H9 (cell line): ENCODE measurements around the gene EGFL8. TPM values are rescaled to one million over a fixed set of nuclear protein-coding genes. Genes with fewer than 3 reads are reported as not detected.
"Not testable (repeated sequence)": the region's sequence is repeated elsewhere in the genome, so short reads cannot be mapped to it uniquely, and the experiment has no call there.

Experiments used
- DNase-seq: peaks from one replicate; pipeline ENCODE4 v3.0.0-alpha.2; 2017
- H2AFZ ChIP-seq: one replicate; pipeline ENCODE4 v1.6.1; 2013; ENCODE audit warnings: mild to moderate bottlenecking, low read length, control low read depth, moderate library complexity
- H2AK5ac ChIP-seq: 2 replicates; pipeline ENCODE4 v1.6.1; 2013; ENCODE audit warnings: low read length, control low read depth, mixed read lengths; ENCODE audit not compliant: insufficient read length
- H2BK120ac ChIP-seq: one replicate; pipeline ENCODE4 v1.6.1; 2013; ENCODE audit warnings: low read depth, mild to moderate bottlenecking, low read length, control low read depth, inconsistent platforms; ENCODE audit not compliant: poor library complexity, severe bottlenecking
- H2BK12ac ChIP-seq: 2 replicates; pipeline ENCODE4 v1.6.1; 2013; ENCODE audit warnings: low read length, control low read depth, mixed read lengths, low read depth; ENCODE audit not compliant: insufficient read length
- H2BK15ac ChIP-seq: 2 replicates; pipeline ENCODE4 v1.6.1; 2013; ENCODE audit warnings: low read depth, low read length, control low read depth
- H2BK20ac ChIP-seq: one replicate; pipeline ENCODE4 v1.6.1; 2013; ENCODE audit warnings: low read depth, mild to moderate bottlenecking, low read length, control low read depth, inconsistent platforms; ENCODE audit not compliant: poor library complexity, severe bottlenecking
- H2BK5ac ChIP-seq: 2 replicates; pipeline ENCODE4 v1.6.1; 2013; ENCODE audit warnings: low read length, control low read depth, mixed read lengths; ENCODE audit not compliant: insufficient read length
- H3K14ac ChIP-seq: 2 replicates; pipeline ENCODE4 v1.6.1; 2013; ENCODE audit warnings: low read length, control low read depth; ENCODE audit not compliant: insufficient read depth
- H3K18ac ChIP-seq: 2 replicates; pipeline ENCODE4 v1.6.1; 2013; ENCODE audit warnings: low read depth, mild to moderate bottlenecking, mixed read lengths, low read length, control low read depth; ENCODE audit not compliant: insufficient read length
- H3K23ac ChIP-seq: 2 replicates; pipeline ENCODE4 v1.6.1; 2013; ENCODE audit warnings: low read length, control low read depth, mixed read lengths, low read depth; ENCODE audit not compliant: insufficient read length
- H3K23me2 ChIP-seq: 2 replicates; pipeline ENCODE4 v1.6.1; 2013; ENCODE audit warnings: low read depth, mild to moderate bottlenecking, mixed read lengths, low read length, control low read depth; ENCODE audit not compliant: insufficient read length, poor library complexity, severe bottlenecking
- H3K27ac ChIP-seq: 2 replicates; pipeline ENCODE4 v1.5.1; 2013; ENCODE audit warnings: low read length, control low read depth, mixed read lengths, low read depth; ENCODE audit not compliant: insufficient read length
- H3K27me3 ChIP-seq: 2 replicates; pipeline ENCODE4 v1.6.1; 2013; ENCODE audit warnings: low read length, control low read depth, inconsistent platforms; ENCODE audit not compliant: insufficient read depth
- H3K4ac ChIP-seq: 2 replicates; pipeline ENCODE4 v1.6.1; 2013; ENCODE audit warnings: low read depth, mild to moderate bottlenecking, control low read depth, inconsistent platforms, low read length, moderate library complexity
- H3K4me1 ChIP-seq: 2 replicates; pipeline ENCODE4 v1.6.1; 2013; ENCODE audit warnings: low read length, control low read depth, inconsistent platforms; ENCODE audit not compliant: insufficient read depth
- H3K4me2 ChIP-seq: 2 replicates; pipeline ENCODE4 v1.6.1; 2013; ENCODE audit warnings: low read length, control low read depth, mixed read lengths; ENCODE audit not compliant: insufficient read length, insufficient read depth
- H3K56ac ChIP-seq: 2 replicates; pipeline ENCODE4 v1.6.1; 2013; ENCODE audit warnings: low read depth, mild to moderate bottlenecking, mixed read lengths, low read length, control low read depth; ENCODE audit not compliant: insufficient read length
- H3K79me1 ChIP-seq: 2 replicates; pipeline ENCODE4 v1.6.1; 2013; ENCODE audit warnings: low read depth, mild to moderate bottlenecking, moderate library complexity, low read length, control low read depth, inconsistent platforms; ENCODE audit not compliant: insufficient read depth, poor library complexity, severe bottlenecking
- H3K79me2 ChIP-seq: 2 replicates; pipeline ENCODE4 v1.6.1; 2013; ENCODE audit warnings: low read length, control low read depth, inconsistent platforms; ENCODE audit not compliant: insufficient read depth
- H3K9ac ChIP-seq: 2 replicates; pipeline ENCODE4 v1.6.1; 2013; ENCODE audit warnings: low read length, control low read depth, mixed read lengths; ENCODE audit not compliant: insufficient read length; ENCODE audit errors: extremely low read depth
- H3K9me3 ChIP-seq: one replicate; pipeline ENCODE4 v1.6.1; 2013; ENCODE audit warnings: low read depth, low read length, inconsistent platforms; ENCODE audit not compliant: control insufficient read depth
- H3T11ph ChIP-seq: one replicate; pipeline ENCODE4 v1.6.1; 2013; ENCODE audit warnings: mild to moderate bottlenecking, low read length, control low read depth, inconsistent platforms
- H4K20me1 ChIP-seq: one replicate; pipeline ENCODE4 v1.6.1; 2013; ENCODE audit not compliant: control insufficient read depth, insufficient read length, insufficient read depth
- H4K5ac ChIP-seq: 2 replicates; pipeline ENCODE4 v1.6.1; 2013; ENCODE audit warnings: low read depth, mild to moderate bottlenecking, mixed read lengths, low read length, control low read depth; ENCODE audit not compliant: insufficient read length
- H4K8ac ChIP-seq: replicated peaks from 2 replicates; pipeline ENCODE4 v1.6.1; 2013; ENCODE audit warnings: low read length, control low read depth, mixed read lengths, low read depth; ENCODE audit not compliant: insufficient read length
- H4K91ac ChIP-seq: 2 replicates; pipeline ENCODE4 v1.6.1; 2013; ENCODE audit warnings: low read depth, mild to moderate bottlenecking, moderate library complexity, mixed read lengths, low read length, control low read depth; ENCODE audit not compliant: insufficient read length
- H3K27ac Mint-ChIP-seq, 3 experiments: 2 replicates in 2 of 3; 3 replicates in 1 of 3; pipeline ENCODE4 v1.8.0; 2020 to 2021; ENCODE audit warnings: mixed read lengths in 3 of 3, mild to moderate bottlenecking in 1 of 3, moderate library complexity in 1 of 3
- H3K27me3 Mint-ChIP-seq: 2 replicates; pipeline ENCODE4 v1.8.0; 2021; ENCODE audit warnings: low read depth, mild to moderate bottlenecking, moderate library complexity, mixed read lengths
- H3K36me3 Mint-ChIP-seq, 3 experiments: 2 replicates in 2 of 3; 3 replicates in 1 of 3; pipeline ENCODE4 v1.8.0; 2020 to 2021; ENCODE audit warnings: low read depth in 3 of 3, mixed read lengths in 3 of 3; ENCODE audit not compliant: insufficient read depth in 1 of 3
- H3K4me1 Mint-ChIP-seq, 2 experiments: 2 replicates each; pipeline ENCODE4 v1.8.0; 2020; ENCODE audit warnings: mixed read lengths in 2 of 2
- H3K4me3 Mint-ChIP-seq, 2 experiments: 2 replicates in 1 of 2; 3 replicates in 1 of 2; pipeline ENCODE4 v1.8.0; 2020 to 2021; ENCODE audit warnings: mild to moderate bottlenecking in 2 of 2, mixed read lengths in 2 of 2, moderate library complexity in 1 of 2
- H3K9me3 Mint-ChIP-seq, 2 experiments: 2 replicates in 1 of 2; 3 replicates in 1 of 2; pipeline ENCODE4 v1.8.0; 2020; ENCODE audit warnings: mild to moderate bottlenecking in 2 of 2, mixed read lengths in 2 of 2, moderate library complexity in 1 of 2
- CTCF ChIP-seq: fragments of 200-600 bp; sonication (generic); conservative IDR thresholded peaks from 3 replicates; pipeline ENCODE4 v1.8.0; 2021; ENCODE audit warnings: antibody characterized with exemption, mild to moderate bottlenecking
- WGBS: extraction: QIAGEN DNeasy Blood & Tissue Kit; methylation state at CpG from one replicate; pipeline ENCODE4 v1.1.7; 2013; ENCODE audit warnings: missing lambda C conversion rate, low lambda C conversion rate, mixed read lengths; ENCODE audit not compliant: insufficient read length; ENCODE audit errors: extremely low coverage; 5-methylcytosine and 5-hydroxymethylcytosine counted together
- total RNA-seq: library from RNA; stranded (reverse); gene quantifications from 2 replicates; pipeline ENCODE4 v1.2.1, GENCODE V29; 2021

Gene EGFL8
- total RNA-seq, 1 experiment from 2014 or later: 27.2 TPM

- H3K56ac ChIP-seq: no peak overlapping the region
- no CpG with 5 or more reads among the region's 5 CpGs for WGBS
- no peak overlapping the region for H4K91ac ChIP-seq
- H3K9me3 ChIP-seq: no peaks in the 10 kb centered on the region
- no peak overlapping the region for H3K27ac Mint-ChIP-seq
- no peak overlapping the region for H4K8ac ChIP-seq
- no peaks in the 10 kb centered on the region for H3K79me2 ChIP-seq
- H3T11ph ChIP-seq: no peak overlapping the region
- no peak overlapping the region for H3K4ac ChIP-seq
- H4K20me1 ChIP-seq: no peaks in the 10 kb centered on the region
- no peak overlapping the region for H2BK20ac ChIP-seq
- H3K4me1 ChIP-seq: no peaks in the 10 kb centered on the region
- H3K4me1 Mint-ChIP-seq: no peaks in the 10 kb centered on the region
- no peak for DNase-seq
- TF ChIP-seq CTCF: no peak
- H3K23me2 ChIP-seq: no peaks in the 10 kb centered on the region
- no peaks in the 10 kb centered on the region for H3K9me3 Mint-ChIP-seq
- H3K14ac ChIP-seq: no peak overlapping the region
- no peak overlapping the region for H3K4me3 Mint-ChIP-seq
- H2BK15ac ChIP-seq: no peak overlapping the region
- H3K18ac ChIP-seq: no peak overlapping the region
- H3K27me3 Mint-ChIP-seq: peaks cover 5% of the 10 kb centered on the region
- H2AFZ ChIP-seq: no peak overlapping the region
- H2BK12ac ChIP-seq: no peak overlapping the region
- no peaks in the 10 kb centered on the region for H3K27me3 ChIP-seq
- H3K79me1 ChIP-seq: no peaks in the 10 kb centered on the region
- no peak overlapping the region for H3K9ac ChIP-seq
- H2BK5ac ChIP-seq: no peak overlapping the region
- H3K23ac ChIP-seq: no peak overlapping the region
- H4K5ac ChIP-seq: no peak overlapping the region
- H2AK5ac ChIP-seq: no peak overlapping the region
- H2BK120ac ChIP-seq: no peak overlapping the region
- H3K27ac ChIP-seq: no peak overlapping the region
- no peaks in the 10 kb centered on the region for H3K36me3 Mint-ChIP-seq
- no peak overlapping the region for H3K4me2 ChIP-seq
Observed at GRCh38 chr6:32140420-32141046, 23.9 kb upstream of the EGFL8 start.

GRCh38 chr6:32144238-32144637, 20.2 kb upstream of the EGFL8 start:
- H3K27ac Mint-ChIP-seq, H4K8ac ChIP-seq, H3K27ac ChIP-seq, H3K56ac ChIP-seq, H2AK5ac ChIP-seq, H3K4me2 ChIP-seq, H3K79me1 ChIP-seq, H3K4ac ChIP-seq, DNase-seq, H3K23ac ChIP-seq, H3K27me3 ChIP-seq, H2BK120ac ChIP-seq, H4K5ac ChIP-seq, H3K9me3 Mint-ChIP-seq, H3K9ac ChIP-seq, H3K79me2 ChIP-seq, H3K14ac ChIP-seq, H2BK20ac ChIP-seq, H3T11ph ChIP-seq, H2BK15ac ChIP-seq, H3K18ac ChIP-seq, H2AFZ ChIP-seq, H2BK5ac ChIP-seq, H3K36me3 Mint-ChIP-seq, H3K9me3 ChIP-seq, H3K27me3 Mint-ChIP-seq, H3K4me3 Mint-ChIP-seq, H2BK12ac ChIP-seq, H4K20me1 ChIP-seq, H3K4me1 ChIP-seq, H4K91ac ChIP-seq: not testable (repeated sequence)
- no CpG with 5 or more reads among the region's 7 CpGs for WGBS
- H3K4me1 Mint-ChIP-seq: peaks cover 13 to 30% of the 10 kb centered on the region in 2 experiments
- peaks cover 10% of the 10 kb centered on the region for H3K23me2 ChIP-seq
